COR-L47 (cell line): Measurements from ENCODE around the gene GARS1.
"Not testable (repeated sequence)": the region's sequence is repeated elsewhere in the genome, so short reads cannot be mapped to it uniquely, and the experiment has no call there.

ENCODE experiments used
- DNase-seq: peaks from one replicate; lab custom pipeline; 2025; lab: John Stamatoyannopoulos, UW

Gene GARS1

GRCh38 chr7:30625283-30625682 is 30.6 kb downstream of the GARS1 start:
- DNase-seq = no peak

GRCh38 chr7:30627026-30627425 is 32.3 kb downstream of the GARS1 start:
- DNase-seq = no peak

- DNase-seq = no peak
Observed at GRCh38 chr7:30630986-30631385, 36.3 kb downstream of the GARS1 start.

GRCh38 chr7:30633223-30633622 is 38.5 kb downstream of the GARS1 start:
- DNase-seq = no peak

- no peak for DNase-seq
Observed at GRCh38 chr7:30634193-30634626, 39.5 kb downstream of the GARS1 start.

- no peak for DNase-seq
Observed at GRCh38 chr7:30634634-30635201, 40.0 kb downstream of the GARS1 start.

GRCh38 chr7:30635798-30636197 is 41.1 kb downstream of the GARS1 start:
- no peak for DNase-seq

GRCh38 chr7:30642322-30642721 is 47.6 kb downstream of the GARS1 start:
- DNase-seq = not testable (repeated sequence)

GRCh38 chr7:30642789-30643188 is 48.1 kb downstream of the GARS1 start:
- DNase-seq = no peak

- DNase-seq = no peak
Observed at GRCh38 chr7:30644286-30644955, 49.7 kb downstream of the GARS1 start.

- DNase-seq = no peak
Observed at GRCh38 chr7:30645661-30646060, 51.0 kb downstream of the GARS1 start.

- no peak for DNase-seq
Observed at GRCh38 chr7:30646154-30646553, 51.5 kb downstream of the GARS1 start.

- DNase-seq = peak; percentile 16
Observed at GRCh38 chr7:30647589-30648364, 53.1 kb downstream of the GARS1 start.

GRCh38 chr7:30648744-30649540 is 54.3 kb downstream of the GARS1 start:
- DNase-seq = no peak

GRCh38 chr7:30649717-30650420 is 55.2 kb downstream of the GARS1 start:
- DNase-seq = no peak

GRCh38 chr7:30650421-30650808 is 55.7 kb downstream of the GARS1 start:
- DNase-seq = no peak

GRCh38 chr7:30652132-30652531 is 57.5 kb downstream of the GARS1 start:
- DNase-seq = no peak

- DNase-seq = no peak
Observed at GRCh38 chr7:30652698-30653641, 58.3 kb downstream of the GARS1 start.

GRCh38 chr7:30654296-30655090 is 59.8 kb downstream of the GARS1 start:
- DNase-seq = no peak
